Measurements from ENCODE around the gene LPAR3.

DNA sequence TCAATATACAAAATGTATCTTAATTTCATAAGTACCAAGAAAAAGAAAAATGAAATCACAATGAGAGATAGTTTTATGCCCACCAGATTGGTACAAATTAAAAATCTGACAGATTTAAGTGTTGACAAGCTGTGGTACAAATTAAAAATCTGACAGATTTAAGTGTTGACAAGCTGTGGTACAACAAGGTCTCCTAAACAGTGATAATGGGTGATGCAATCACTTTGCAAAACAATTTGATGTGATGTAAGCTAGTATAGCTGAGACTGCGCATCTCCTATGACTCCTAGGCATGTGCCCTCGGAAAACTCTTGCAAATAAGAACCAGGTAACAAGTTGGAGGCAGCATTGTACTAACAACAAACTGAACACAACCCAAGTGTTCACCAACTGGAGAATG lies 100.6 kb downstream of the LPAR3 start:
- TF ChIP-seq, protein P1, sequence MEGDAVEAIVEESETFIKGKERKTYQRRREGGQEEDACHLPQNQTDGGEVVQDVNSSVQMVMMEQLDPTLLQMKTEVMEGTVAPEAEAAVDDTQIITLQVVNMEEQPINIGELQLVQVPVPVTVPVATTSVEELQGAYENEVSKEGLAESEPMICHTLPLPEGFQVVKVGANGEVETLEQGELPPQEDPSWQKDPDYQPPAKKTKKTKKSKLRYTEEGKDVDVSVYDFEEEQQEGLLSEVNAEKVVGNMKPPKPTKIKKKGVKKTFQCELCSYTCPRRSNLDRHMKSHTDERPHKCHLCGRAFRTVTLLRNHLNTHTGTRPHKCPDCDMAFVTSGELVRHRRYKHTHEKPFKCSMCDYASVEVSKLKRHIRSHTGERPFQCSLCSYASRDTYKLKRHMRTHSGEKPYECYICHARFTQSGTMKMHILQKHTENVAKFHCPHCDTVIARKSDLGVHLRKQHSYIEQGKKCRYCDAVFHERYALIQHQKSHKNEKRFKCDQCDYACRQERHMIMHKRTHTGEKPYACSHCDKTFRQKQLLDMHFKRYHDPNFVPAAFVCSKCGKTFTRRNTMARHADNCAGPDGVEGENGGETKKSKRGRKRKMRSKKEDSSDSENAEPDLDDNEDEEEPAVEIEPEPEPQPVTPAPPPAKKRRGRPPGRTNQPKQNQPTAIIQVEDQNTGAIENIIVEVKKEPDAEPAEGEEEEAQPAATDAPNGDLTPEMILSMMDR (IDR thresholded peaks at IDR 0.05), result no peak
- TF ChIP-seq EZH2phosphoT487 (IDR thresholded peaks at IDR 0.05) (no peak), EZH2 (IDR thresholded peaks at IDR 0.05) (no peak)
